Brain microvascular endothelial cell (primary cell): ENCODE data around the gene ADRA1B.

Source experiments
- DNase-seq: peaks from one replicate; pipeline ENCODE4 v3.0.0-alpha.2; 2020
- H3K27ac ChIP-seq: fragments of 250-450 bp; sonication (Bioruptor Pico); 2 replicates; pipeline ENCODE4 v1.5.1; 2020; ENCODE audit warnings: mild to moderate bottlenecking, moderate library complexity
- H3K27me3 ChIP-seq: fragments of 250-450 bp; sonication (Bioruptor Pico); replicated peaks from 2 replicates; pipeline ENCODE4 v1.5.1; 2020; ENCODE audit warnings: mild to moderate bottlenecking
- H3K36me3 ChIP-seq: fragments of 250-450 bp; sonication (Bioruptor Pico); replicated peaks from 2 replicates; pipeline ENCODE4 v1.5.1; 2020; ENCODE audit warnings: mild to moderate bottlenecking
- H3K4me3 ChIP-seq: 2 replicates; pipeline ENCODE4 v1.5.1; 2011; ENCODE audit warnings: low read depth, mild to moderate bottlenecking, control low read depth, low read length, moderate library complexity
- CTCF ChIP-seq: IDR thresholded peaks from 2 replicates; pipeline ENCODE4 v1.5.1; 2011; ENCODE audit warnings: low read depth, mild to moderate bottlenecking, moderate library complexity, low read length, control low read depth, inconsistent platforms; ENCODE audit errors: missing control alignments
- in situ Hi-C: cut with HindIII; loops from 2 replicates; pipeline ENCODE4 v1.10.0; 2017; ENCODE audit warnings: low sequenced_read_pairs, low pct_ligation_motif_present

The ADRA1B gene

GRCh38 chr5:159915904-159916840 is at the start of gene ADRA1B:
TSS of gene ADRA1B (plus strand) at chr5:159916482. CDS start at chr5:159916906, 424 bp downstream.
- peak within 1 kb of the TSS; percentile 51 for H3K4me3 ChIP-seq
- TF ChIP-seq CTCF: peak; percentile 62
- H3K27ac ChIP-seq: no peak within 1 kb of the TSS
- H3K27me3 ChIP-seq: no peaks in the 10 kb centered on the region
- H3K36me3 ChIP-seq: no peaks in the 10 kb centered on the region
- peak; percentile 40 for DNase-seq
- in situ Hi-C loops: no loop called here

- no peak for DNase-seq
- Histone ChIP-seq H3K36me3 (no peaks in the 10 kb centered on the region), H3K27me3 (no peaks in the 10 kb centered on the region), H3K27ac (peak overlapping the region; percentile 48), H3K4me3 (no peak overlapping the region)
- in situ Hi-C loops: no loop called here
- no peak for TF ChIP-seq CTCF
Observed at GRCh38 chr5:159873680-159874079, 42.6 kb upstream of the ADRA1B start.

- TF ChIP-seq CTCF: no peak
- Histone ChIP-seq H3K36me3 (no peaks in the 10 kb centered on the region), H3K4me3 (no peak overlapping the region), H3K27me3 (no peaks in the 10 kb centered on the region), H3K27ac (peak overlapping the region; percentile 48)
- in situ Hi-C loops: no loop called here
- DNase-seq: no peak
Observed at GRCh38 chr5:159874263-159874662, 42.0 kb upstream of the ADRA1B start.

- in situ Hi-C loops: no loop called here
- Histone ChIP-seq H3K27me3 (no peaks in the 10 kb centered on the region), H3K27ac (no peak overlapping the region), H3K4me3 (no peak overlapping the region), H3K36me3 (no peaks in the 10 kb centered on the region)
- TF ChIP-seq CTCF: no peak
- DNase-seq: no peak
Observed at GRCh38 chr5:159877016-159877415, 39.3 kb upstream of the ADRA1B start.

GRCh38 chr5:159877894-159878448 is 38.3 kb upstream of the ADRA1B start:
- in situ Hi-C loops: no loop called here
- DNase-seq: no peak
- no peaks in the 10 kb centered on the region for H3K36me3 ChIP-seq
- H3K4me3 ChIP-seq: no peak overlapping the region
- no peak for TF ChIP-seq CTCF
- no peak overlapping the region for H3K27ac ChIP-seq
- H3K27me3 ChIP-seq: no peaks in the 10 kb centered on the region
